ENCODE results near the gene ZNF516.

ZNF516 gene

DNA sequence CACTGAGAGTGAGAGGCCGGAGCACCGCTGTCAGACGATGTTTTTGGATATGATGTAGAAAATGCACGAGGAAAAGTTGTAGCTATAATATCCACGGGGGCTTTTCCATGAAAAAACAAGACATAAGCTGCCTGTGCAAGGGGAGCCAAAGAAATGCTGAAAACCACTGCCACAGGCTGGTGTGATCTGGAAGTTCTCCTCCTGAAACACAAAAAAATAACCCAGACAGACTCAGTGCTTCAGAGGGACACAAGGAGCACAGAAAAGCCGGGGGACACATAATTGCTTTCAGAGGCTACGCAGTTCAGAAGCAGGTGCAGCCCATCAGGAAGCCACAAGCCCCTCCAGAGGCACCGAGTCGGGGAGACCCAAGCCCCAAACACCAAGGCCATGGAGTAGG lies 98.2 kb downstream of the ZNF516 start:
- no peak overlapping the region for H3K4me3 ChIP-seq (ENCODE audit: low read length)
- TF ChIP-seq CTCF (conservative IDR thresholded peaks at IDR 0.05; ENCODE audit: low read length), result no peak; the same call in 1 of the 2 replicates
- no peak for DNase-seq (ENCODE audit: low read depth)

DNA sequence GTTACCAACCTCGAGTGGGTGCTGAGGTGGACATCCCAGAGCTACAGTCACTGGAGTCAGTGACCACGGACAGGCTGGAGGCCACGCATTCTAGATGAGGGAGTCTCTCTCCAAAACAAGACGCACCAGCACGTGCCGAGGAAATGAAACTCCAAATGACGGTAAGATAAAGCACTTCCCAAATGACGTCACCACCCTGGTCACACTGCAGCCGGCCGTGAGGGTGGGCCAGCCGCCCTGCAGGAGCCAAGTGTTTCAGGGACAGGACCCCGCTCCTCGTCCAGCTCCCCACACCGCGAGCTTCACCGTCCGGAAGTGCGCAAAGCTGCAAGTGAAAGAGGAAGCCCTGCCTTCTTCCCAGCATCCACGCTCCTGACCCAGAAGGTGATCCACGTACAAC lies 99.4 kb downstream of the ZNF516 start:
- no peak for DNase-seq (ENCODE audit: low read depth)
- TF ChIP-seq CTCF (conservative IDR thresholded peaks at IDR 0.05; ENCODE audit: low read length), result no peak

DNA sequence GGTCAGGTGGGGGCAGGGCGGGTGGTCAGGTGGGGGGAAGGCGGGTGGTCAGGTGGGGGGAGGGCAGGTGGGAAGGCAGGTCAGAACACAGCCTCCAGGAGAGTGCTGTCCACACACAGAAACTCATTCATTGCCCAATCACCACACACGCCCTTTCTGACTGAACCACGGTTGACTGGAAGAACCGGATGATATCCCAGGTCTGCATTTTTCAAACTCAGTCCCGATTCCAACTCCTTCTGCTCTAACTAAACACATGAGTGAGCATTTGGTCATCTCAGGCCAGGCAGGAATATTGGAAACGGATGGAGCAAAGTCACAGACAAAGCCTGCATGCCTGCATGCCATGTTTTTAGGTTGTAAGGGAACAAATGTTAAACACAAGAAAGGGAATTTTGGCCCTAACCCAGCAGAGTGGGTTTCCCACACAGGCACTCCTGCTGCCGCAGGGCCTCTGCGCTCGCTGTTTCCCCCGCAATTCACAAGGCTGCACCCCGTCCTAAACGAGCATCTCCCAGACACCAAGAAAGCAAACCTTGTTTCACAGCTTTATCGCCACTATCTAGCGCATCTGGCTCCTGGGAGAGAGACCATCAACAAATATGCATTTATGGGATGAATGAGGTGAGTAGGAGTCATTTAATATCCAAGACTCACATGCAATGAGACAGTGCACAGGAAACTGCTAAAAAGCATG lies 100.1 kb downstream of the ZNF516 start:
- no peak for TF ChIP-seq CTCF (conservative IDR thresholded peaks at IDR 0.05; ENCODE audit: low read length)
- peak; percentile 48 for DNase-seq (ENCODE audit: low read depth)
- no peak overlapping the region for H3K4me3 ChIP-seq (ENCODE audit: low read length)

More for the DNA sequence above, 99.4 kb downstream of the ZNF516 start:
- H3K4me3 ChIP-seq (ENCODE audit: low read length), result no peak overlapping the region

GRCh38 chr18:76392349-76392748 lies 102.7 kb downstream of the ZNF516 start:
- no peak overlapping the region for H3K4me3 ChIP-seq (ENCODE audit: low read length)
- DNase-seq (ENCODE audit: low read depth), result no peak
- no peak for TF ChIP-seq CTCF (conservative IDR thresholded peaks at IDR 0.05; ENCODE audit: low read length)

DNA sequence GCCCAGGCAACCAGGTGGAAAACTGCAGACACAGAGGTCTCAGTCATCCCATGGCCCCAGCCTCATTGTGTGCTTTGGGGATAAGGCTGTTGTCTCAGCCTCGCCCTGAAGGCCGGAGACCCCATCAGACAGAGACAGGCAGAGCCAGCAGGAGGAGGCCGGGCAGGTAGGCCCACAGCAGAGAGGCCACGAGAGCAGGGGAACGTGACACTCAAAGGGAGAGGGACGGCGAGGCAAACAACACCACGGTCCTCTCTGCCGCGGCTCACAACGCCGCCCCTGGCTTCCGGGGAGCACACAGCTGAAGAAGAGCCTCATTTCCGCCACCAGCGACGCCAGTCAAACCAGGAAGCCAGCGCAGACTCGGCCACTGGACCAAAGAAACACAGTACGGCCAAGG lies 103.3 kb downstream of the ZNF516 start:
- no peak overlapping the region for H3K4me3 ChIP-seq (ENCODE audit: low read length)
- no peak for TF ChIP-seq CTCF (conservative IDR thresholded peaks at IDR 0.05; ENCODE audit: low read length)
- no peak for DNase-seq (ENCODE audit: low read depth)

- DNase-seq (ENCODE audit: low read depth), result no peak
- H3K4me3 ChIP-seq (ENCODE audit: low read length), result no peak overlapping the region
- no peak for TF ChIP-seq CTCF (conservative IDR thresholded peaks at IDR 0.05; ENCODE audit: low read length)
Measured at GRCh38 chr18:76391038-76391437, 104.0 kb downstream of the ZNF516 start.

DNA sequence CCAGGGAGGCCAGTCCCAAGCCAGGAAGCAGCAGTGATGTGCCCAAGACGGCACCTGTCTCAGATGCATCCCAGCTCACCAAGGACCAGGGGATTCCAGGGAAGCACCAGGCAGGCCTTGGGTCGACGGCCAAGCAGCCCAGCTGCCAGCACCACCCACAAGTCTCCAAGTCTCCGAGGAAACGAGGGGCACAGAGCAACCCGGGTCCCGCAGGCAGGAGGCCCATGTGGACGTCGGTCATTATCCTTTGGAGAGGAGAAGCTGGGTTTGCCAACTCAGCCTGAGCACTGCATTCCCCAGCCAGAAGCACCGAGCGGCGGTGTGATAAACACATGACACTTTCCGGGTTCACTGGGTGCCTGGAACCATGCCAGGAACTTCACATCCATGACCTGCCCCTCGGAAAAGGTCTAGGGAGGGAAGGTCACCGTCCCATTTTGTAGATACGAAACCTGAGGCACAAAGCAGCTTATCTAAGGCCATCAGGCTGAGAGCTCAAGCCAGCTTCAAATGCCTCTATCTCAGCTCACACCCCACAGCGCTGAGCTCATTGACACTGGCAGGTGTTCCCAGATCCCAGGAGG lies 104.5 kb downstream of the ZNF516 start:
- no peak for DNase-seq (ENCODE audit: low read depth)
- no peak overlapping the region for H3K4me3 ChIP-seq (ENCODE audit: low read length)
- TF ChIP-seq CTCF (conservative IDR thresholded peaks at IDR 0.05; ENCODE audit: low read length), result no peak
